Stimulated activated CD8-positive, alpha-beta memory T cell treated with anti-CD3 and anti-CD28 coated beads, Interleukin-15, amount 100 ng/mL, for 48 hours (primary cell): ENCODE data around the gene RNF39.

Experiments used
- DNase-seq, 2 donors: peaks; one replicate each; pipeline ENCODE4 v3.0.0-alpha.2; 2020; ENCODE audit warnings: low read depth in 2 of 2

The RNF39 gene

GRCh38 chr6:30096829-30097228 lies 21.3 kb upstream of the RNF39 start:
- no peak for DNase-seq

- no peak for DNase-seq
Observed at GRCh38 chr6:30093951-30094661, 18.5 kb upstream of the RNF39 start.

- DNase-seq = no peak
Observed at GRCh38 chr6:30092852-30093543, 17.4 kb upstream of the RNF39 start.

GRCh38 chr6:30091577-30092381 lies 16.2 kb upstream of the RNF39 start:
- DNase-seq = no peak

GRCh38 chr6:30087876-30088275 lies 12.3 kb upstream of the RNF39 start:
- DNase-seq = no peak

GRCh38 chr6:30077218-30077617 lies 1.6 kb upstream of the RNF39 start:
- no peak for DNase-seq

- DNase-seq = no peak
Observed at GRCh38 chr6:30075790-30076732, 492 bp upstream of the RNF39 start.

GRCh38 chr6:30074331-30075093 lies 1.1 kb downstream of the RNF39 start:
- no peak for DNase-seq

GRCh38 chr6:30073489-30074235 lies 1.9 kb downstream of the RNF39 start:
- no peak for DNase-seq

- no peak for DNase-seq
Observed at GRCh38 chr6:30071858-30072257, 3.7 kb downstream of the RNF39 start.

GRCh38 chr6:30071081-30071818 lies 4.3 kb downstream of the RNF39 start:
- DNase-seq = no peak

GRCh38 chr6:30067460-30068139 lies 8.0 kb downstream of the RNF39 start:
- no peak for DNase-seq

- peak; percentile 95 to 98 for DNase-seq
Observed at GRCh38 chr6:30066577-30067459, 8.8 kb downstream of the RNF39 start, which contains the start of gene PPP1R11. PPP1R11 (plus strand) TSS chr6:30067198; CDS start chr6:30067411, 213 bp downstream.

GRCh38 chr6:30066082-30066481 lies 9.5 kb downstream of the RNF39 start:
- no peak for DNase-seq

GRCh38 chr6:30063315-30063714 lies 12.3 kb downstream of the RNF39 start:
- DNase-seq = no peak

GRCh38 chr6:30062471-30063178 lies 12.9 kb downstream of the RNF39 start:
- no peak for DNase-seq
